Measurements from ENCODE around the gene CCR2.

The CCR2 gene

DNA sequence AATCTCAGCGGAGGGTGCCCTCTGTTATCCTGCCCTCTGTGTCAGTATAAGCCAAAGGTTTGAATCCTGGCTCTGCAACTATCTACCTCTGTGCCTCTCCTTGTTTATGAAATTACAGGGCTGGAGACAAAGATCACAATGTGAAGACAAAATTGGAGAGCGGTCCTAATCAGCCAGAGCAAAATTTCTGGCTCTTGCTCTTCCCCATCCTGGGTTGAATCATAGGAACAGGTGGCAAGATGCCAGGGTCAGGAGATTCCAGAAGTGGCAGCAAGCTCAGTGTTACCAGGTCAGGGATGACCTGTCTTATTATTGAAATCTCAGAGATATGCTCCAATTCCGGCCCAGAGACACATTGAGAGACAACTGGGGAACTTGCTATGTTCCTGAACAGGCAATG is 2.3 kb upstream of the CCR2 start:
- H3K4me3 ChIP-seq, result no peak overlapping the region
- no peak overlapping the region for H3K27ac ChIP-seq

DNA sequence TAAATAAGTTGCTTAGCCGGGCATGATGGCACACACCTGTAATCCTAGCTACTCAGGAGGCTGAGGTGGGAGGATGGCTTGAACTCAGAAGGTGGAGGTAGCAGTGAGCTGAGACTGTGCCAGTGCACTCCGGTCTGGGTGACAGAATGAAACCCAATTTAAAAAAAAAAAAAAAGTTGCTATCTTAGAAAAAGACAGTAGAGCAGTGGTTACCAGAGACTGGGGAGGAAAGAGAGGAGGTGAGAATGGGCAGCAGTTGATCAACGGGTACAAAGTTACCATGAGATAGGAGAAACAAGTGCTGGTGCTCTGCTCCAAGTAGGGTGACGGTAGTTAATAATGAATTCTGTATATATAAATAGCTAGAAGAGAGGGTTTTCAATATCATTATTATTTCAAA is 821 bp upstream of the CCR2 start:
- H3K27ac ChIP-seq, result peak overlapping the region in 2 of 21 experiments; percentile 58 to 78
- H3K4me3 ChIP-seq, result no peak overlapping the region

GRCh38 chr3:46354478-46354877 is 567 bp downstream of the CCR2 start:
- peak overlapping the region in 3 of 7 experiments; percentile 2 to 25 (median 3) for H3K4me3 ChIP-seq

DNA sequence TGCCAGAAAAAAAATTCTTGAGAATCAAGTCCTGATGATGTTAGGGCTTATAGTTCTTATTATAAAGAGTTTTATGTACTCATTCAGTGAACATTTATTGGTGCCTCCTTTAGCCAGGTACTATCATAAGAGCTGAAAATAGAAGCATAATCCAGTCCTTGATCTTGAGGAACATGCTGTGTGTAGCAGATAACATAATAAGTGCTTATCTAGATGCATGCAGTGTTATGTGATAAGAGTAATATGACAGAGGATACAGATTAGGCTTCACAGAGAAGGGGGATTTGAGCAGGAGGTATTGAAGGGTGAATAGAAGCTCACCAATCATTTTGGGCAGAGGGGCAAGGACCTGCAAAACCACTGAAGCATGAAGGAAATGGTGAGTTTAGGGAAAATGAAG is 1.1 kb downstream of the CCR2 start:
- Histone ChIP-seq H3K4me3 (peak overlapping the region in 2 of 7 experiments; percentile 2 to 25), H3K27ac (peak overlapping the region in 6 of 21 experiments; percentile 13 to 83 (median 64))

More at GRCh38 chr3:46354478-46354877, 567 bp downstream of the CCR2 start:
- H3K27ac ChIP-seq, result peak overlapping the region in 9 of 21 experiments; percentile 8 to 83 (median 59)

GRCh38 chr3:46356276-46356675 is 2.4 kb downstream of the CCR2 start:
- peak overlapping the region in 1 of 7 experiments; percentile 25 for H3K4me3 ChIP-seq
- peak overlapping the region in 6 of 21 experiments; percentile 20 to 83 (median 40) for H3K27ac ChIP-seq

GRCh38 chr3:46356909-46357308 is 3.0 kb downstream of the CCR2 start:
- H3K27ac ChIP-seq, result peak overlapping the region in 3 of 21 experiments; percentile 32 to 78 (median 35)
- no peak overlapping the region for H3K4me3 ChIP-seq

- peak overlapping the region in 2 of 21 experiments; percentile 12 to 79 for H3K27ac ChIP-seq
- H3K4me3 ChIP-seq, result no peak overlapping the region
Observed at GRCh38 chr3:46358466-46358865, 4.6 kb downstream of the CCR2 start.

- H3K4me3 ChIP-seq, result no peak overlapping the region
- H3K27ac ChIP-seq, result peak overlapping the region in 13 of 21 experiments; percentile 3 to 79 (median 48)
Observed at GRCh38 chr3:46359733-46360493, 6.0 kb downstream of the CCR2 start.

DNA sequence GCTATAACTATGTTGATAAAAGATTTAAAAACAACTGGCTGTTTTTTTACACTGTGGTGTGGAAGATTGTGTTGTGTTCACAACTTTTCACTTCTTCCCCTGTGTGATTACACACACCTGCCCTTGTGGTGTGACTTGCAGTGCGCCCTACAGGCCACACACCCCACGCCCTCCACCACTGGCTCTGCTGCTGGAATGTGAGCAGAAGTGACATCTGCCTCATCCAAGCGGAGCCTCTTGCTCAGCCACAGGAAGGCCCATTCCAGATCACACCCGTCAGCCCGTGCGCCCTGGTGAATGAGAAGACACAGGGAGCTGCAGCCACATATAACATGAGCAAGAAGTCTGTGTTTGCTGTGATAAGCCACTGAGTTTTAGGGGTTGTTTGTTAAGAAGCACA is 7.0 kb downstream of the CCR2 start:
- H3K4me3 ChIP-seq, result no peak overlapping the region
- H3K27ac ChIP-seq, result peak overlapping the region in 5 of 21 experiments; percentile 3 to 79 (median 46)

GRCh38 chr3:46361408-46362283 is 7.7 kb downstream of the CCR2 start:
- no peak overlapping the region for H3K4me3 ChIP-seq
- H3K27ac ChIP-seq, result peak overlapping the region in 5 of 21 experiments; percentile 3 to 79 (median 46)

DNA sequence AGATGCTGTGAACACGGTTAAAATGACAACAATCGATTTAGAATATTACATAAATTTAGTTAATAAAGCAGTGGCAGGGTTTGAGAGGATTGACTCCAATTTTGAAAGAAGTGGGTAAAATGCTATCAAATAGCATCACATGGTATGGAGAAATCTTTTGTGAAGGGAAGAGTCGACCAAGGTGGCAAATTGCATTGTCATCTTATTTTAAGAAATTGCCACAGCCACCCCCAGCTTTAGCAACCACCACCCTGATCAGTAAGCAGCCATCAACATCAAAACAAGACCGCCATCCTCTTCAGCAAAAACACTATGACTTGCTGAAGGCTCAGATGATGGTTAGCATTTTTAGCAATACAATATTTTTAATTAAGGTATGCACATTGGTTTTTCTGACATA is 11.1 kb downstream of the CCR2 start:
- Histone ChIP-seq H3K4me3 (no peak overlapping the region), H3K27ac (no peak overlapping the region)

GRCh38 chr3:46365737-46366524 is 12.0 kb downstream of the CCR2 start:
- H3K27ac ChIP-seq, result no peak overlapping the region

DNA sequence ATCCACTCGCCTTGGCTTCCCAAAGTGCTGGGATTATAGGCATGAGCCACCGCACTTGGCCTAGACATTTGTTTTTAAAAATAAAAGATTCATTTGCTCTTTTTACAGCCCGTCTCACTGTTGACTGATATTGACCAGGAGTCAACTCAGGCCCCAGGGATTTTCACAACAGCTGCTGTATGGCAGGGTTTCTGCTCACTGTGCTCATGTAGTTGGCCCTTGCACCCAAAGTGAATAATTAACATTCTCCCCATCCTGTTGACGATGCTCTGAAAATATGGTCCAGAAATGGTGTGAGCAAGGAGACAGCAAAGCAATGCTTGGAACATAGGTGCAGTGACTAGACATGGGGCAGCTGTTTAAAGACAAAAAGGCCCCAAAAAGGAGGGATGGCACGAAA is 13.9 kb downstream of the CCR2 start:
- Histone ChIP-seq H3K4me3 (no peak overlapping the region), H3K27ac (peak overlapping the region in 6 of 21 experiments; percentile 76 to 85 (median 79))

More at GRCh38 chr3:46365737-46366524, 12.0 kb downstream of the CCR2 start:
- H3K4me3 ChIP-seq, result no peak overlapping the region

DNA sequence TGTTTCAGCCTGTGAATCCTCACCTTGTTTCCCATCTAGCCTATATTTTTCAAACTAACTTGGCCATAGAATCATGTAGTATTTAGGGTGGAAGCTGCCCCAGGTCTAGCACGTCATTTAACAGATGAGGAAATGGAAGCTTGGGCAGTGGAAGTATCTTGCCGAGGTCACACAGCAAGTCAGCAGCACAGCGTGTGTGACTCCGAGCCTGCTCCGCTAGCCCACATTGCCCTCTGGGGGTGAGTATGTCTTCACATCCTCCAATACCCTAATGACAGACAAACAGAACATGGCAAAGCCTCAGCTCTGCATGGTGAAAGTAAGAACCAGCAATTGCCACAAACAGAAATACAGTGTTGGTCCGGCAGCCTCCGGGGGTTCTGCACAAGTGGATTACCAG is 14.7 kb downstream of the CCR2 start:
- H3K4me3 ChIP-seq, result no peak overlapping the region
- H3K27ac ChIP-seq, result peak overlapping the region in 9 of 21 experiments; percentile 4 to 85 (median 79)

- Histone ChIP-seq H3K4me3 (no peak overlapping the region), H3K27ac (peak overlapping the region in 12 of 21 experiments; percentile 2 to 85 (median 64))
Observed at GRCh38 chr3:46369151-46369550, 15.2 kb downstream of the CCR2 start.

- H3K4me3 ChIP-seq, result no peak overlapping the region
- peak overlapping the region in 15 of 21 experiments; percentile 4 to 85 (median 49) for H3K27ac ChIP-seq
Observed at GRCh38 chr3:46369675-46370132, 15.8 kb downstream of the CCR2 start.

DNA sequence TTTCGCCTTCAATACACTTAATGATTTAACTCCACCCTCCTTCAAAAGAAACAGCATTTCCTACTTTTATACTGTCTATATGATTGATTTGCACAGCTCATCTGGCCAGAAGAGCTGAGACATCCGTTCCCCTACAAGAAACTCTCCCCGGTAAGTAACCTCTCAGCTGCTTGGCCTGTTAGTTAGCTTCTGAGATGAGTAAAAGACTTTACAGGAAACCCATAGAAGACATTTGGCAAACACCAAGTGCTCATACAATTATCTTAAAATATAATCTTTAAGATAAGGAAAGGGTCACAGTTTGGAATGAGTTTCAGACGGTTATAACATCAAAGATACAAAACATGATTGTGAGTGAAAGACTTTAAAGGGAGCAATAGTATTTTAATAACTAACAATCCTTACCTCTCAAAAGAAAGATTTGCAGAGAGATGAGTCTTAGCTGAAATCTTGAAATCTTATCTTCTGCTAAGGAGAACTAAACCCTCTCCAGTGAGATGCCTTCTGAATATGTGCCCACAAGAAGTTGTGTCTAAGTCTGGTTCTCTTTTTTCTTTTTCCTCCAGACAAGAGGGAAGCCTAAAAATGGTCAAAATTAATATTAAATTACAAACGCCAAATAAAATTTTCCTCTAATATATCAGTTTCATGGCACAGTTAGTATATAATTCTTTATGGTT is 17.1 kb downstream of the CCR2 start, which contains the start of gene CCR5:
CCR5 (plus strand) TSS at position 108 of the 680 bp plus-strand sequence. CDS start 1,957 bp downstream, outside the sequence.
- H3K27ac ChIP-seq, result peak within 1 kb of the TSS in 16 of 21 experiments; percentile 1 to 85 (median 49)
- peak within 1 kb of the TSS in 5 of 7 experiments; percentile 1 to 16 (median 8) for H3K4me3 ChIP-seq

DNA sequence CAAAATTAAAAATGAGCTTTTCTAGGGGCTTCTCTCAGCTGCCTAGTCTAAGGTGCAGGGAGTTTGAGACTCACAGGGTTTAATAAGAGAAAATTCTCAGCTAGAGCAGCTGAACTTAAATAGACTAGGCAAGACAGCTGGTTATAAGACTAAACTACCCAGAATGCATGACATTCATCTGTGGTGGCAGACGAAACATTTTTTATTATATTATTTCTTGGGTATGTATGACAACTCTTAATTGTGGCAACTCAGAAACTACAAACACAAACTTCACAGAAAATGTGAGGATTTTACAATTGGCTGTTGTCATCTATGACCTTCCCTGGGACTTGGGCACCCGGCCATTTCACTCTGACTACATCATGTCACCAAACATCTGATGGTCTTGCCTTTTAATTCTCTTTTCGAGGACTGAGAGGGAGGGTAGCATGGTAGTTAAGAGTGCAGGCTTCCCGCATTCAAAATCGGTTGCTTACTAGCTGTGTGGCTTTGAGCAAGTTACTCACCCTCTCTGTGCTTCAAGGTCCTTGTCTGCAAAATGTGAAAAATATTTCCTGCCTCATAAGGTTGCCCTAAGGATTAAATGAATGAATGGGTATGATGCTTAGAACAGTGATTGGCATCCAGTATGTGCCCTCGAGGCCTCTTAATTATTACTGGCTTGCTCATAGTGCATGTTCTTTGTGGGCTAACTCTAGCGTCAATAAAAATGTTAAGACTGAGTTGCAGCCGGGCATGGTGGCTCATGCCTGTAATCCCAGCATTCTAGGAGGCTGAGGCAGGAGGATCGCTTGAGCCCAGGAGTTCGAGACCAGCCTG is 17.8 kb downstream of the CCR2 start:
- Histone ChIP-seq H3K4me3 (peak overlapping the region in 5 of 7 experiments; percentile 1 to 16 (median 8)), H3K27ac (peak overlapping the region in 10 of 21 experiments; percentile 10 to 85 (median 78))
